ENCODE data around the gene CEACAM1.

Gene CEACAM1

DNA sequence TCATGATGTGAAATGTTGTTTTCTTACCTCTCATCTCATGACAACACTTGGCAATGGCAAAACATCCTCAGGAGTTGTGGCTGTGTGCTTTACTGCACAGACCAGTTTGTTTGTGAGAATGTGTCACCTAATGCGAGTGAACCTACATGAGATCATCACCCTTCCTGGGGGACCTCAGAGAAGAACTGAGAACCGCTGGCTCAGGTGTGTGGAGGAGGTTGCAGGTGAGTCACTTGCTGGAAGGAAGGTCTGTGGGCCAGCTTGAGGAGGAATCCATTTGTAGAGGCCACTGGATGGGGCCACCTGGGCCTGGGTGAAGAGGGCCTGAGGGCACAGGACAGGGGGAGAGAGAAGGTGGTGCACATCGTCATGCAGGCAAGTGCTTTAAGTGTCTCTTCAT is 3.0 kb upstream of the CEACAM1 start:
- Histone ChIP-seq H4K20me1 (ENCODE audit: control insufficient read depth, insufficient read depth, low read depth, low read length) (no peaks in the 10 kb centered on the region), H3K27me3 (ENCODE audit: control insufficient read depth, low read length) (peaks cover 2% of the 10 kb centered on the region; the same call in 1 of the 2 replicates), H3K79me2 (ENCODE audit: control insufficient read depth, low read length) (no peaks in the 10 kb centered on the region), H3K36me3 (ENCODE audit: control insufficient read depth, low read length) (no peaks in the 10 kb centered on the region), H3K9me2 (replicated peaks; ENCODE audit: control insufficient read depth, low read length) (no peaks in the 10 kb centered on the region), H3K9me3 (ENCODE audit: control insufficient read depth, insufficient read depth, low read length) (no peaks in the 10 kb centered on the region), H3K4me3 (ENCODE audit: low read length) (no peak overlapping the region), H3F3A (ENCODE audit: control insufficient read depth, insufficient read depth) (no peaks in the 10 kb centered on the region), H3K4me2 (ENCODE audit: low read length) (no peak overlapping the region), H3K4me1 (ENCODE audit: control insufficient read depth, low read length) (peaks cover 20% of the 10 kb centered on the region), H3K27ac (ENCODE audit: low read depth, low read length) (no peak overlapping the region)
- TF ChIP-seq, protein P1, sequence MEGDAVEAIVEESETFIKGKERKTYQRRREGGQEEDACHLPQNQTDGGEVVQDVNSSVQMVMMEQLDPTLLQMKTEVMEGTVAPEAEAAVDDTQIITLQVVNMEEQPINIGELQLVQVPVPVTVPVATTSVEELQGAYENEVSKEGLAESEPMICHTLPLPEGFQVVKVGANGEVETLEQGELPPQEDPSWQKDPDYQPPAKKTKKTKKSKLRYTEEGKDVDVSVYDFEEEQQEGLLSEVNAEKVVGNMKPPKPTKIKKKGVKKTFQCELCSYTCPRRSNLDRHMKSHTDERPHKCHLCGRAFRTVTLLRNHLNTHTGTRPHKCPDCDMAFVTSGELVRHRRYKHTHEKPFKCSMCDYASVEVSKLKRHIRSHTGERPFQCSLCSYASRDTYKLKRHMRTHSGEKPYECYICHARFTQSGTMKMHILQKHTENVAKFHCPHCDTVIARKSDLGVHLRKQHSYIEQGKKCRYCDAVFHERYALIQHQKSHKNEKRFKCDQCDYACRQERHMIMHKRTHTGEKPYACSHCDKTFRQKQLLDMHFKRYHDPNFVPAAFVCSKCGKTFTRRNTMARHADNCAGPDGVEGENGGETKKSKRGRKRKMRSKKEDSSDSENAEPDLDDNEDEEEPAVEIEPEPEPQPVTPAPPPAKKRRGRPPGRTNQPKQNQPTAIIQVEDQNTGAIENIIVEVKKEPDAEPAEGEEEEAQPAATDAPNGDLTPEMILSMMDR (IDR thresholded peaks at IDR 0.05; ENCODE audit: low read depth, low read length, poor library complexity, severe bottlenecking), result no peak
- TF ChIP-seq EZH2phosphoT487 (IDR thresholded peaks at IDR 0.05; ENCODE audit: borderline replicate concordance, low read length), result no peak

- Histone ChIP-seq H3K9me3 (ENCODE audit: control insufficient read depth, insufficient read depth, low read length) (no peaks in the 10 kb centered on the region), H3K27me3 (ENCODE audit: control insufficient read depth, low read length) (no peaks in the 10 kb centered on the region), H3K4me3 (ENCODE audit: low read length) (peak overlapping the region; percentile 74), H3F3A (ENCODE audit: control insufficient read depth, insufficient read depth) (no peaks in the 10 kb centered on the region), H3K36me3 (ENCODE audit: control insufficient read depth, low read length) (no peaks in the 10 kb centered on the region), H3K4me2 (ENCODE audit: low read length) (peak overlapping the region; percentile 98), H3K4me1 (ENCODE audit: control insufficient read depth, low read length) (peaks cover 20% of the 10 kb centered on the region), H4K20me1 (ENCODE audit: control insufficient read depth, insufficient read depth, low read depth, low read length) (no peaks in the 10 kb centered on the region), H3K27ac (ENCODE audit: low read depth, low read length) (peak overlapping the region; percentile 55), H3K9me2 (replicated peaks; ENCODE audit: control insufficient read depth, low read length) (no peaks in the 10 kb centered on the region), H3K79me2 (ENCODE audit: control insufficient read depth, low read length) (no peaks in the 10 kb centered on the region)
- TF ChIP-seq, protein P1 (IDR thresholded peaks at IDR 0.05; ENCODE audit: low read depth, low read length, poor library complexity, severe bottlenecking), result peak; percentile 97
- no peak for TF ChIP-seq EZH2phosphoT487 (IDR thresholded peaks at IDR 0.05; ENCODE audit: borderline replicate concordance, low read length)
These were observed 1.0 kb upstream of the CEACAM1 start for GRCh38 chr19:42529248-42529764.

- TF ChIP-seq, protein P1 (IDR thresholded peaks at IDR 0.05; ENCODE audit: low read depth, low read length, poor library complexity, severe bottlenecking), result no peak
- TF ChIP-seq EZH2phosphoT487 (IDR thresholded peaks at IDR 0.05; ENCODE audit: borderline replicate concordance, low read length), result no peak
- no peaks in the 10 kb centered on the region for H3K79me2 ChIP-seq (ENCODE audit: control insufficient read depth, low read length)
- H3K9me2 ChIP-seq (replicated peaks; ENCODE audit: control insufficient read depth, low read length), result no peaks in the 10 kb centered on the region
- no peaks in the 10 kb centered on the region for H3K9me3 ChIP-seq (ENCODE audit: control insufficient read depth, insufficient read depth, low read length)
- no peaks in the 10 kb centered on the region for H3K36me3 ChIP-seq (ENCODE audit: control insufficient read depth, low read length)
- no peaks in the 10 kb centered on the region for H3F3A ChIP-seq (ENCODE audit: control insufficient read depth, insufficient read depth)
- H4K20me1 ChIP-seq (ENCODE audit: control insufficient read depth, insufficient read depth, low read depth, low read length), result no peaks in the 10 kb centered on the region
- peaks cover 28% of the 10 kb centered on the region for H3K4me1 ChIP-seq (ENCODE audit: control insufficient read depth, low read length)
- H3K27me3 ChIP-seq (ENCODE audit: control insufficient read depth, low read length), result no peaks in the 10 kb centered on the region
- H3K27ac ChIP-seq (ENCODE audit: low read depth, low read length), result no peak overlapping the region
- H3K4me3 ChIP-seq (ENCODE audit: low read length), result no peak overlapping the region
- no peak overlapping the region for H3K4me2 ChIP-seq (ENCODE audit: low read length)
These were observed 3.3 kb downstream of the CEACAM1 start for GRCh38 chr19:42524943-42525342.

Data from DOHH2 (cell line).